Mucosa of descending colon (tissue), 3 donors: ENCODE measurements around the gene NEK6. TPM values are rescaled to one million over a fixed set of nuclear protein-coding genes. Genes with fewer than 3 reads are reported as not detected.

ENCODE experiments used
- ATAC-seq: fragments of 200-7000 bp; cut with Tn5 transposase; one replicate; pipeline ENCODE4 v1.9.1; 2020; ENCODE audit warnings: mild to moderate bottlenecking, moderate library complexity
- DNase-seq, 3 donors: peaks; one replicate each; pipeline ENCODE4 v3.0.0-alpha.2; 2020
- H3K36me3 ChIP-seq: fragments of 200-600 bp; one replicate; pipeline ENCODE4 v1.8.0; 2021; ENCODE audit warnings: low read depth, mild to moderate bottlenecking
- H3K4me1 ChIP-seq: fragments of 200-600 bp; one replicate; pipeline ENCODE4 v1.8.0; 2021; ENCODE audit warnings: low read depth, mild to moderate bottlenecking
- H3K4me3 ChIP-seq: fragments of 200-600 bp; one replicate; pipeline ENCODE4 v1.8.0; 2021; ENCODE audit warnings: mild to moderate bottlenecking
- H3K9me3 ChIP-seq: fragments of 200-600 bp; one replicate; pipeline ENCODE4 v1.8.0; 2021; ENCODE audit warnings: mild to moderate bottlenecking
- CTCF ChIP-seq: fragments of 200-600 bp; IDR thresholded peaks from one replicate; pipeline ENCODE4 v1.8.0; 2022; ENCODE audit warnings: antibody characterized with exemption, mild to moderate bottlenecking
- intact Hi-C, 2 donors: fragments of 100-400 bp; cut with DNase I in 1 of 2; cut with micrococcal nuclease in 1 of 2; formaldehyde crosslinking; loops; one replicate each; pipeline versions ENCODE4 v1.11.0 to v1.11.1; 2022; cut with DNase I, micrococcal nuclease
- total RNA-seq, 3 donors: library from RNA; stranded (reverse); fragmentation: NEBNext Ultra II Directional in 2 of 3; extraction: Animal tissue kit (Norgen Biotek cat#: 25700) in 2 of 3; gene quantifications; one replicate each; pipeline versions ENCODE4 v1.2.1 to v1.2.4, GENCODE V29; 2021 to 2023
- donor health status: DM: no; HTN: no; CAD: no; lungs with moderate emphysema.
- donor health status: DM: no; HTN: no; CAD: no.
- donor health status: DM: no; HTN: yes; CAD: no.

NEK6 gene
- total RNA-seq, 3 donors from 2014 or later = 41.1 to 65.0 (median 51.8) TPM

- H3K4me3 ChIP-seq = no peak overlapping the region
- ATAC-seq = peak; percentile 60
- peaks cover 49% of the 10 kb centered on the region for H3K4me1 ChIP-seq
- DNase-seq = peak; percentile 49 to 80 (median 68)
- intact Hi-C loops = no loop called here
- H3K9me3 ChIP-seq = no peaks in the 10 kb centered on the region
- no peaks in the 10 kb centered on the region for H3K36me3 ChIP-seq
- no peak for TF ChIP-seq CTCF
These were observed 24.9 kb downstream of the NEK6 start for GRCh38 chr9:124282442-124283227.

- DNase-seq = no peak
- no peak for TF ChIP-seq CTCF
- H3K36me3 ChIP-seq = no peaks in the 10 kb centered on the region
- ATAC-seq = no peak
- H3K4me3 ChIP-seq = no peak overlapping the region
- H3K4me1 ChIP-seq = peaks cover 49% of the 10 kb centered on the region
- intact Hi-C loops = no loop called here
- no peaks in the 10 kb centered on the region for H3K9me3 ChIP-seq
These were observed 25.6 kb downstream of the NEK6 start for GRCh38 chr9:124283228-124283814.

- ATAC-seq = no peak
- intact Hi-C loops = no loop called here
- DNase-seq = no peak
- TF ChIP-seq CTCF = no peak
- no peaks in the 10 kb centered on the region for H3K36me3 ChIP-seq
- no peak overlapping the region for H3K4me3 ChIP-seq
- no peaks in the 10 kb centered on the region for H3K9me3 ChIP-seq
- peaks cover 49% of the 10 kb centered on the region for H3K4me1 ChIP-seq
These were observed 26.6 kb downstream of the NEK6 start for GRCh38 chr9:124284237-124284831.

- intact Hi-C loops = no loop called here
- H3K9me3 ChIP-seq = no peaks in the 10 kb centered on the region
- no peak for DNase-seq
- no peaks in the 10 kb centered on the region for H3K36me3 ChIP-seq
- no peak for TF ChIP-seq CTCF
- H3K4me3 ChIP-seq = no peak overlapping the region
- peaks cover 45% of the 10 kb centered on the region for H3K4me1 ChIP-seq
- no peak for ATAC-seq
These were observed 27.2 kb downstream of the NEK6 start for GRCh38 chr9:124284940-124285441.

GRCh38 chr9:124285490-124285889, 27.7 kb downstream of the NEK6 start:
- H3K9me3 ChIP-seq = no peaks in the 10 kb centered on the region
- no peak for TF ChIP-seq CTCF
- H3K4me1 ChIP-seq = peaks cover 40% of the 10 kb centered on the region
- DNase-seq (no peak), ATAC-seq (no peak)
- H3K36me3 ChIP-seq = no peaks in the 10 kb centered on the region
- intact Hi-C loops = no loop called here
- H3K4me3 ChIP-seq = no peak overlapping the region
